ENCODE measurements around the gene CFAP57. TPM values are rescaled to one million over a fixed set of nuclear protein-coding genes. Genes with fewer than 3 reads are reported as not detected.
A peak's percentile ranks its signal among the peaks of the same experiment; 100 is the strongest.

CFAP57 gene
- total RNA-seq, 1 donor from 2014 or later = 0.86 TPM

GRCh38 chr1:43225168-43225567 lies 53.0 kb downstream of the CFAP57 start:
- no peak for TF ChIP-seq CTCF (conservative IDR thresholded peaks at IDR 0.05)
- Mint-ChIP-seq H3K27ac (ENCODE audit: unreplicated experiment) (no peak overlapping the region), H3K36me3 (ENCODE audit: low read depth) (no peaks in the 10 kb centered on the region), H3K4me3 (no peak overlapping the region), H3K9me3 (no peaks in the 10 kb centered on the region), H3K4me1 (no peaks in the 10 kb centered on the region), H3K27me3 (ENCODE audit: low read depth) (no peaks in the 10 kb centered on the region)
- no peak for DNase-seq (ENCODE audit: low read depth, low spot score)

GRCh38 chr1:43227143-43227764 lies 55.1 kb downstream of the CFAP57 start:
- Mint-ChIP-seq H3K4me1 (no peaks in the 10 kb centered on the region), H3K4me3 (no peak overlapping the region), H3K27ac (ENCODE audit: unreplicated experiment) (no peak overlapping the region), H3K36me3 (ENCODE audit: low read depth) (no peaks in the 10 kb centered on the region), H3K27me3 (ENCODE audit: low read depth) (no peaks in the 10 kb centered on the region), H3K9me3 (no peaks in the 10 kb centered on the region)
- peak; percentile 97 for DNase-seq (ENCODE audit: low read depth, low spot score)
- peak; percentile 98 for TF ChIP-seq CTCF (conservative IDR thresholded peaks at IDR 0.05)

- Mint-ChIP-seq H3K27ac (ENCODE audit: unreplicated experiment) (no peak overlapping the region), H3K36me3 (ENCODE audit: low read depth) (no peaks in the 10 kb centered on the region), H3K9me3 (no peaks in the 10 kb centered on the region), H3K4me1 (no peaks in the 10 kb centered on the region), H3K27me3 (ENCODE audit: low read depth) (no peaks in the 10 kb centered on the region), H3K4me3 (no peak overlapping the region)
- DNase-seq (ENCODE audit: low read depth, low spot score) = no peak
- no peak for TF ChIP-seq CTCF (conservative IDR thresholded peaks at IDR 0.05)
These were observed 58.0 kb downstream of the CFAP57 start for GRCh38 chr1:43229826-43230780.

- H3K9me3 Mint-ChIP-seq = no peaks in the 10 kb centered on the region
- H3K4me1 Mint-ChIP-seq = no peaks in the 10 kb centered on the region
- DNase-seq (ENCODE audit: low read depth, low spot score) = no peak
- H3K4me3 Mint-ChIP-seq = no peak overlapping the region
- H3K36me3 Mint-ChIP-seq (ENCODE audit: low read depth) = no peaks in the 10 kb centered on the region
- no peak overlapping the region for H3K27ac Mint-ChIP-seq (ENCODE audit: unreplicated experiment)
- TF ChIP-seq CTCF (conservative IDR thresholded peaks at IDR 0.05) = no peak
- H3K27me3 Mint-ChIP-seq (ENCODE audit: low read depth) = no peaks in the 10 kb centered on the region
These were observed 59.9 kb downstream of the CFAP57 start for GRCh38 chr1:43232074-43232473.

- TF ChIP-seq CTCF (conservative IDR thresholded peaks at IDR 0.05) = no peak
- no peak for DNase-seq (ENCODE audit: low read depth, low spot score)
- no peaks in the 10 kb centered on the region for H3K36me3 Mint-ChIP-seq (ENCODE audit: low read depth)
- no peaks in the 10 kb centered on the region for H3K4me1 Mint-ChIP-seq
- H3K4me3 Mint-ChIP-seq = no peak overlapping the region
- H3K9me3 Mint-ChIP-seq = no peaks in the 10 kb centered on the region
- H3K27me3 Mint-ChIP-seq (ENCODE audit: low read depth) = no peaks in the 10 kb centered on the region
- no peak overlapping the region for H3K27ac Mint-ChIP-seq (ENCODE audit: unreplicated experiment)
These were observed 60.4 kb downstream of the CFAP57 start for GRCh38 chr1:43232482-43232881.

Data from neural crest cell (in vitro differentiated cells).